ENCODE results near the gene PNKD.

- TF ChIP-seq POLR2AphosphoS5 (IDR thresholded peaks at IDR 0.05), result peak in 2 of 3 donors; percentile 73 to 82
- TF ChIP-seq, protein P1, sequence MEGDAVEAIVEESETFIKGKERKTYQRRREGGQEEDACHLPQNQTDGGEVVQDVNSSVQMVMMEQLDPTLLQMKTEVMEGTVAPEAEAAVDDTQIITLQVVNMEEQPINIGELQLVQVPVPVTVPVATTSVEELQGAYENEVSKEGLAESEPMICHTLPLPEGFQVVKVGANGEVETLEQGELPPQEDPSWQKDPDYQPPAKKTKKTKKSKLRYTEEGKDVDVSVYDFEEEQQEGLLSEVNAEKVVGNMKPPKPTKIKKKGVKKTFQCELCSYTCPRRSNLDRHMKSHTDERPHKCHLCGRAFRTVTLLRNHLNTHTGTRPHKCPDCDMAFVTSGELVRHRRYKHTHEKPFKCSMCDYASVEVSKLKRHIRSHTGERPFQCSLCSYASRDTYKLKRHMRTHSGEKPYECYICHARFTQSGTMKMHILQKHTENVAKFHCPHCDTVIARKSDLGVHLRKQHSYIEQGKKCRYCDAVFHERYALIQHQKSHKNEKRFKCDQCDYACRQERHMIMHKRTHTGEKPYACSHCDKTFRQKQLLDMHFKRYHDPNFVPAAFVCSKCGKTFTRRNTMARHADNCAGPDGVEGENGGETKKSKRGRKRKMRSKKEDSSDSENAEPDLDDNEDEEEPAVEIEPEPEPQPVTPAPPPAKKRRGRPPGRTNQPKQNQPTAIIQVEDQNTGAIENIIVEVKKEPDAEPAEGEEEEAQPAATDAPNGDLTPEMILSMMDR (IDR thresholded peaks at IDR 0.05), result no peak
Observed at GRCh38 chr2:218312267-218312756, 42.0 kb downstream of the PNKD start.

All from stomach (tissue), 4 donors.